IMR-90 (cell line): ENCODE results near the gene C1QL4. TPM values are rescaled to one million over a fixed set of nuclear protein-coding genes. Genes with fewer than 3 reads are reported as not detected.
"Not testable (repeated sequence)": the region's sequence is repeated elsewhere in the genome, so short reads cannot be mapped to it uniquely, and the experiment has no call there.

ENCODE experiments used
- ATAC-seq: fragments of 200-7000 bp; cut with Tn5 transposase; 2 replicates; pipeline ENCODE4 v1.9.1; 2020; ENCODE audit warnings: low read depth, mild to moderate bottlenecking, moderate library complexity
- BruUV-seq: library from RNA; stranded (reverse); fragments of 400-500 nt; replicated peaks from 2 replicates; lab custom pipeline; 2021; lab: Mats Ljungman, UMichigan
- CTCF ChIA-PET: fragments of 300-600 bp; formaldehyde crosslinking; extraction: SDS; loops from one replicate; lab custom pipeline; 2021; ENCODE audit warnings: antibody characterized with exemption; lab: Yijun Ruan, JAX
- POLR2A ChIA-PET: fragments of 300-600 bp; sonication (Branson Sonifier 250); formaldehyde crosslinking; loops from one replicate; lab custom pipeline; 2022; ENCODE audit warnings: antibody characterized with exemption; ENCODE audit not compliant: unreplicated experiment; lab: Charles Lee
- DNase-seq: peaks from one replicate; pipeline ENCODE4 v3.0.0; 2013
- H2AFZ ChIP-seq: replicated peaks from 2 replicates; pipeline ENCODE3; 2013; ENCODE audit warnings: low read length, mild to moderate bottlenecking; ENCODE audit not compliant: poor library complexity
- H2AK5ac ChIP-seq: 2 replicates; pipeline ENCODE4 v1.6.1; 2013; ENCODE audit warnings: low read depth, low read length, inconsistent platforms
- H2AK9ac ChIP-seq: replicated peaks from 2 replicates; pipeline ENCODE3; 2013; ENCODE audit warnings: mild to moderate bottlenecking, low read depth, low read length, moderate library complexity; ENCODE audit not compliant: poor library complexity
- H2BK120ac ChIP-seq: 2 replicates; pipeline ENCODE4 v1.6.1; 2013; ENCODE audit warnings: low read depth, low read length, inconsistent platforms
- H2BK15ac ChIP-seq: 3 replicates; pipeline ENCODE4 v1.6.1; 2013; ENCODE audit warnings: low read depth, low read length, inconsistent platforms
- H2BK20ac ChIP-seq: 2 replicates; pipeline ENCODE4 v1.6.1; 2013; ENCODE audit warnings: low read depth, mild to moderate bottlenecking, inconsistent platforms, low read length, moderate library complexity
- H2BK5ac ChIP-seq: 2 replicates; pipeline ENCODE4 v1.6.1; 2013; ENCODE audit warnings: mild to moderate bottlenecking, low read depth, low read length, inconsistent platforms; ENCODE audit not compliant: poor library complexity, severe bottlenecking
- H3K14ac ChIP-seq: replicated peaks from 2 replicates; pipeline ENCODE4 v1.6.1; 2013; ENCODE audit warnings: low read depth, low read length, inconsistent platforms
- H3K18ac ChIP-seq: 2 replicates; pipeline ENCODE4 v1.6.1; 2013; ENCODE audit warnings: low read depth, low read length, control low read depth
- H3K23ac ChIP-seq: 2 replicates; pipeline ENCODE4 v1.6.1; 2013; ENCODE audit warnings: low read depth, low read length, inconsistent platforms
- H3K27ac ChIP-seq: 2 replicates; pipeline ENCODE4 v1.5.1; 2013; ENCODE audit warnings: mild to moderate bottlenecking, control low read depth, low read length; ENCODE audit not compliant: insufficient read depth
- H3K27me3 ChIP-seq: 2 replicates; pipeline ENCODE4 v1.6.1; 2013; ENCODE audit warnings: low read length; ENCODE audit not compliant: control insufficient read depth, insufficient read depth
- H3K36me3 ChIP-seq: 2 replicates; pipeline ENCODE4 v1.6.1; 2013; ENCODE audit warnings: low read length, mixed read lengths; ENCODE audit not compliant: control insufficient read depth, insufficient read depth
- H3K4ac ChIP-seq: 2 replicates; pipeline ENCODE4 v1.6.1; 2013; ENCODE audit warnings: low read depth, low read length, inconsistent platforms
- H3K4me1 ChIP-seq: 2 replicates; pipeline ENCODE4 v1.6.1; 2013; ENCODE audit warnings: low read length, mixed read lengths; ENCODE audit not compliant: control insufficient read depth, insufficient read depth
- H3K4me2 ChIP-seq: 2 replicates; pipeline ENCODE4 v1.6.1; 2013; ENCODE audit warnings: low read depth, mild to moderate bottlenecking, control low read depth, low read length, moderate library complexity
- H3K4me3 ChIP-seq: 2 replicates; pipeline ENCODE4 v1.5.1; 2013; ENCODE audit warnings: low read depth, mild to moderate bottlenecking, control low read depth, low read length, moderate library complexity; ENCODE audit not compliant: insufficient read depth
- H3K56ac ChIP-seq: 2 replicates; pipeline ENCODE4 v1.6.1; 2013; ENCODE audit warnings: low read length, inconsistent platforms; ENCODE audit not compliant: insufficient read depth; ENCODE audit errors: extremely low read depth
- H3K79me1 ChIP-seq, 2 experiments: 2 replicates each; pipeline ENCODE4 v1.6.1; 2013; ENCODE audit warnings: low read length in 2 of 2, inconsistent platforms in 1 of 2, low read depth in 1 of 2
- H3K9ac ChIP-seq: 2 replicates; pipeline ENCODE4 v1.6.1; 2013; ENCODE audit warnings: low read depth, low read length, control low read depth
- H3K9me1 ChIP-seq: 2 replicates; pipeline ENCODE4 v1.6.1; 2013; ENCODE audit warnings: low read length, inconsistent platforms; ENCODE audit not compliant: insufficient read depth
- H3K9me3 ChIP-seq: 2 replicates; pipeline ENCODE4 v1.6.1; 2013; ENCODE audit warnings: low read length; ENCODE audit not compliant: control insufficient read depth, insufficient read depth
- H4K20me1 ChIP-seq: 2 replicates; pipeline ENCODE4 v1.6.1; 2013; ENCODE audit warnings: low read length, inconsistent platforms; ENCODE audit not compliant: insufficient read depth
- H4K5ac ChIP-seq: 2 replicates; pipeline ENCODE4 v1.6.1; 2013; ENCODE audit warnings: mild to moderate bottlenecking, low read depth, low read length, control low read depth
- H4K8ac ChIP-seq, 2 experiments: 2 replicates each; pipeline ENCODE4 v1.6.1; 2013; ENCODE audit warnings: low read depth in 2 of 2, low read length in 2 of 2, control low read depth in 1 of 2, inconsistent platforms in 1 of 2
- H4K91ac ChIP-seq: 2 replicates; pipeline ENCODE4 v1.6.1; 2013; ENCODE audit warnings: low read depth, low read length, inconsistent platforms; ENCODE audit not compliant: insufficient read depth
- WGBS, 2 experiments: methylation state at CpG; one replicate each; pipeline versions ENCODE4 v1.1.5 to v1.1.7; 2013; ENCODE audit warnings: missing lambda C conversion rate in 2 of 2; ENCODE audit not compliant: insufficient read length in 1 of 2; ENCODE audit errors: extremely low coverage in 2 of 2; 5-methylcytosine and 5-hydroxymethylcytosine counted together
- dilution Hi-C: fragments of 300-500 bp; cut with HindIII; formaldehyde crosslinking; loops from one replicate; pipeline ENCODE4 v1.14.3; 2018; ENCODE audit warnings: low sequenced_read_pairs; ENCODE audit not compliant: unreplicated experiment
- in situ Hi-C: fragments of 300-500 bp; cut with MboI; formaldehyde crosslinking; loops from 3 replicates; pipeline ENCODE4 v1.14.3; 2019; ENCODE audit warnings: low sequenced_read_pairs, inconsistent platforms, mixed read lengths
- intact Hi-C: fragments of 100-400 bp; cut with micrococcal nuclease; formaldehyde crosslinking; loops from 2 replicates; pipeline ENCODE4 v1.10.0; 2022
- polyA plus RNA-seq, 3 experiments: library from polyadenylated mRNA; depleted of rRNA; stranded (reverse); fragments of >200 nt; gene quantifications; 2 replicates each; pipeline ENCODE4 v1.2.3, GENCODE V29; 2012; ENCODE audit warnings: low replicate concordance in 1 of 3
- total RNA-seq: library from RNA; depleted of rRNA; stranded (reverse); fragments of >200 nt; gene quantifications from 2 replicates; pipeline ENCODE4 v1.2.3, GENCODE V29; 2012

Gene C1QL4
- total and polyA plus RNA-seq, 2 of the 4 experiments (the other 2 are of a cell fraction) = 0.18 to 0.46 TPM

DNA sequence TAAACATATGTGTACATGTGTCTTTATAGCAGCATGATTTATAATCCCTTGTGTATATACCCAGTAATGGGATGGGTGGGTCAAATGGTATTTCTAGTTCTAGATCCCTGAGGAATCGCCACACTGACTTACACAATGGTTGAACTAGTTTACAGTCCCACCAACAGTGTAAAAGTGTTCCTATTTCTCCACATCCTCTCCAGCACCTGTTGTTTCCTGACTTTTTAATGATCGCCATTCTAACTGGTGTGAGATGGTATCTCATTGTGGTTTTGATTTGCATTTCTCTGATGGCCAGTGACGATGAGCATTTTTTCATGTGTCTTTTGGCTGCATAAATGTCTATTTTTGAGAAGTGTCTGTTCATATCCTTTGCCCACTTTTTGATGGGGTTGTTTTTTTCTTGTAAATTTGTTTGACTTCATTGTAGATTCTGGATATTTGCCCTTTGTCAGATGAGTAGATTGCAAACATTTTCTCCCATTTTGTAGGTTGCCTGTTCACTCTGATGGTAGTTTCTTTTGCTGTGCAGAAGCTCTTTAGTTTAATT is 26.5 kb downstream of the C1QL4 start:
- H3K4me1 ChIP-seq, H2AFZ ChIP-seq, H2BK5ac ChIP-seq, dilution Hi-C loops, DNase-seq, H2BK120ac ChIP-seq, H3K79me1 ChIP-seq, H3K14ac ChIP-seq, H3K36me3 ChIP-seq, intact Hi-C loops, H4K8ac ChIP-seq, H3K9ac ChIP-seq, H3K4me2 ChIP-seq, POLR2A ChIA-PET, H3K23ac ChIP-seq, ATAC-seq, H3K4me3 ChIP-seq, H4K91ac ChIP-seq, H3K27ac ChIP-seq, H3K56ac ChIP-seq, CTCF ChIA-PET, H2BK15ac ChIP-seq, in situ Hi-C loops, BruUV-seq, H4K5ac ChIP-seq, H2AK9ac ChIP-seq, H2AK5ac ChIP-seq, H4K20me1 ChIP-seq, H3K18ac ChIP-seq, H3K9me3 ChIP-seq, H2BK20ac ChIP-seq, H3K9me1 ChIP-seq, H3K4ac ChIP-seq: not testable (repeated sequence)
- H3K27me3 ChIP-seq = peaks cover 23% of the 10 kb centered on the region
- WGBS, 2 experiments = no CpG with 5 or more reads among the region's 3 CpGs
